Measurements from ENCODE around the gene BEX3.
A peak's percentile ranks its signal among the peaks of the same experiment; 100 is the strongest.
"Not testable (repeated sequence)": the region's sequence is repeated elsewhere in the genome, so short reads cannot be mapped to it uniquely, and the experiment has no call there.

BEX3 gene

GRCh38 chrX:103384672-103385071 is 8.3 kb downstream of the BEX3 start:
- DNase-seq: no peak

- DNase-seq: not testable (repeated sequence)
Measured at GRCh38 chrX:103385283-103385830, 9.0 kb downstream of the BEX3 start.

- DNase-seq: no peak
Measured at GRCh38 chrX:103386332-103386731, 10.0 kb downstream of the BEX3 start.

DNA sequence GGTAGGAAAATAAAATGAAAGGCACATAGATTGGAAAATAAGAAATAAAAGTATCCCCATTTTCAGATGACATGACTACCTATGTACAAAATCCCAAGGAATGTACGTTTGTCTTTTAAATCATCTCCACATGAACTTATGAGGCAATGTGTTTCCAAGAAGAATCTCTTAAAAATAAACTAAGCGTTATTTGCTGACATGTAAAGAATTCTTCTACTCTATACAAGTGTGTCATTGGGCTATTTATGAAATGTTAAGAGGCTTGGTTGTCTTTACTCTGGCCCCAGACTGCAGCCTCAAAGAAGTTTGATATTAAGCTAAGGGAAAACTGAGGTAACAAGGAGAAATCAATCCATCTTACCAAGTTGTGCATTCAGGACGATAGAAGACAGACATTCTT is 17.1 kb downstream of the BEX3 start:
- no peak for DNase-seq

DNA sequence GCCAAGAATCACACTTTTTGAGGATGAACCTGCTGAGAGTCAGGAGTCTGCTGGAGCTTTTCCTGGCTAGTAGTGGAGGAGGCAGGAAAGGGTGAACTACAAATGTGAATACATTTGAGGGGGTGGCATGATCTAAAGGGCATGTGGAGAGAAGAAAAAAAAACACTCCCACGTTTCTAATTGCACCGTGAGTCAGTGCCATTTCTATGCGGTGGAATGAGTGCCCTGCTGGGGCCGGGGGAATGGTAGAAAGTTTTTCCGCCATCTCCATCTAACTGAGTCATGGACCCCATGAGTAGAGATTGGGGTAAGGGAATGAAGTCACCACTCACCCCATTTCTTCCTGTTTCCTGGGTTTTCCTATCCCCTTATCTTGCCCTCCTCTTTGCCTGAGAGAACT is 19.8 kb downstream of the BEX3 start:
- no peak for DNase-seq

DNA sequence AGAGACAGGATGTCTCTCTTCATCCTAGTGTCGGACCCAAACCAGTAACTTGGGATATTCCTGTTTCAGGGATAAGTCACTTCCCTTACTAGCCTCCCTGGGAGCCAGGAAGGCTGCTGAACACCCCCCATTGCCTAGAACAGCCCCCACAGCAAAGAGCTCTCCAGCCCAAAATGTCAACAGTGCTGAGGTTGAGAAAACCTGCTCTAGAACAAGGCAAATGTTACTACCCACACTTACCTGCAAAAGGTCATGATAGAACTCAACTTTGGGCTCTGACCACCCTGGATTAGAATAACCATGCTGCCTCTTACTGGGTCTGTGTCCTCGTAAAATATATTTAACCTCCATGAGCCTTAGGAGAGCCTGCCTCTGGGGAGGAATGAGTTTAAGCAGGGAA is 20.3 kb downstream of the BEX3 start:
- DNase-seq: no peak

- DNase-seq: no peak
Measured at GRCh38 chrX:103397707-103398106, 21.4 kb downstream of the BEX3 start.

GRCh38 chrX:103398421-103398864 is 22.1 kb downstream of the BEX3 start:
- no peak for DNase-seq

DNA sequence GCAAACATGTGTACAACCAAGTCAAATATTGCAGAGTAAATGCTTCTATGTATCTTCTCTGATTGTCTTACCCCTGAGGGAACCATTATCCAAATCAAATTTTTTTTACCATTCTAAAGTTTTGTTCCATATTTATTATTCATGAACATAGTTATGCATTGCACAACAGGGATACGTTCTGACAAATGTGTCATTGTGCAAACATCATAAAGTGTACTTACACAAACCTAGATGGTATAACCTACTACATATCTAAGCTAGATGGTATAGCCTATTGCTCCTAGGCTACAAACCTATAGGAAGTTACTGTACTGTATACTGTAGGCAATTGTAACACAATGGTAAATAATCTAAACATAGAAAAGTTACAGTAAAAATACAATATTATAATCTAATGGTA is 23.4 kb downstream of the BEX3 start:
- no peak for DNase-seq

GRCh38 chrX:103400931-103401330 is 24.6 kb downstream of the BEX3 start:
- DNase-seq: no peak

GRCh38 chrX:103404231-103405008 is 28.1 kb downstream of the BEX3 start:
- DNase-seq: peak; percentile 1

DNA sequence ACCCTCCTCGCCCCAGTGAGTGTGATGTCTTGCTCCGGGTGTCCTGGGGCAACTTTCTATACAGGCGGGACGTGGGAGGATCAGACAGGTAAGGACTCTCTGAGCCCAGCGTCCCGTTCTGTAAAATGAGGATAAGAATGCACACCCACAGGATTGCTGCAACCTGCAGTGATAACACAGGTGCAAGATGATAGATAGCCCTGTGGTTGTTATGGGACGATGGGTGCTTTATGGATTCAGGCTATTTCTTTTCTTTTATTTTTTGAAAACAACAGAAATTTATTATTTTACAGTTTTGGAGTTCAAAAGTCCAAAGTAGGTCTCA is 28.6 kb downstream of the BEX3 start:
- DNase-seq: no peak

DNA sequence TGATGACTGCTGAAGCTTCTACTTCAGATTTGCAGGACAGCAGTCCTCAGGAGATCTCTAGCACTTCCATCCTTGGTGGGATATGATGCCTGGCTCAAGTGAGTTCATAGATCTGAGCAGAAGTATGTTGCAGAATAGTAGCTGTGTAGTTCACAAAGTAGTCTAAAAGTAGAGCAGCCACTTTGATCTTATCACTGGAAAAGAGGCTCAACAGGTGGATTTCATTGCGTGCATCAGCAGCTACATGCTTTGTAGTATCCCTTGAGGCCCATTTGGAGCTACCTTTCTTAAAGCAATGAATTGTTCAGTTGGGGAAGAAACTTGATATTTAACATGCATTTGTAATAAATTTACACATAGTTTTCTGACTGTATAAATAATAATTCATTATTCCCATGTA is 29.9 kb downstream of the BEX3 start:
- no peak for DNase-seq

DNA sequence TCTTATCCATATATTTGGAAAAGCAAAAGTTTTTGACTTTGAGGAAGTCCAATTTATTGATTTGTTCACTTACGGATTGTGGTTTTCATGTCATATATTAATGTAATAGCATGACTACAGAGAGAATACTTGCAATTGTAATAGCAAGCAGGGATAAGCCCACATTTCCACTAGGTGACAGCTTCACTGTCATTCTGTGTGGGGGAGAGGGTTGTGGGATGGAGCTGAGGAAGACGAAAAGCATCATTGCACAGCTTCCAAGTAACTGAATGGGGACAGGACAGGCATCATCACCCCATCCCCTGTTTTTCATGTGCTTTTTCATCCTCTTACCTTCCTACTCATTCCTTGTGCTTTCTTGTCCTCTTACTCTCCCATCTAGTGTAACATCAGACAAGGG is 31.4 kb downstream of the BEX3 start:
- DNase-seq: no peak

DNA sequence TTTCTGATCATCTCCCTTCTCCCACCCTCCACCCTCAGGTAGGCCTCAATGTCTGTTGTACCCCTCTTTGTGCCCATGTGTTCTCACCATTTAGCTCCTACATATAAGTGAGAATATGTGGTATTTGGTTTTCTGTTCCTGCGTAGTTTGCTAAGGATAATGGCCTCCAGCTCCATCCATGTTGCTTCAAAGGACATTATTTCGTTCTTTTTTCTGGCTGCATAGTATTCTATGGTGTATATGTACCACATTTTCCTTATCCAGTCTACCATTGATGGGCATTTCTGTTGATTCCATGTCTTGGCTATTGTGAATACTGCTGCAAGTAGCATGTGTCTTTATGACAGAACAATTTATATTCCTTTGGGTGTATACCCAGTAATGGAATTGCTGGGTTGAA is 35.4 kb downstream of the BEX3 start:
- not testable (repeated sequence) for DNase-seq

DNA sequence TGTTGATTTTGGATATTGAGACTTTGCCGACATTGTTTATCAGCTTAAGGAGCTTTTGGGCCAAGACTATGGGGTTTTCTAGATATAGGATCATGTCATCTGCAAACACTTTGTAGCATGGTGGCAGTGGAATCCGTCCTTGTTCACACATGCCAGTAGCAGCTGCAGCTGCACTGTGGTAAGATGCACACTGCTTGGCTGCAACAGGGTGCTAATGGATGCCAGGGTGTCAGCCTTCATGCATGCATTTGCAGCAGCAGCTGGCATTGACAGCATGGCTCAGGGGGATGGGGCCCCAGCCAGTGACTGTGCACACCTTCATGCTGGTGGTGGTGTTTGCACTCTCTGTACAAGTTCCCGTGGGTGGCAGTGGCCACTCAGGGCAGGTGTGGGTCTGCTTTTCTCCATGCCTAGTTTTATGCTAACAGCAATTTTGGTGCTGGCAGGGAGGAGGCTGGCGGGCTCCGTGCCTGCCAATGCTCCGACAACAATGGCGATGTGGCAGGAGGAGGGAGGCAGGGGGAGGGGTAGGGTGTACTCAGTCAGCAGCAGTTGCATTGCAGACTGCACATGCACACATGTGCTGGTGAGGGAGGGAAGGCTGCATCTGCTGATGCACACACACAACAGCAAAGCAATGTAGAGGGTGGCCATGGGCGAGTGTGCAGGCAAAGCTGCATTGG is 37.5 kb downstream of the BEX3 start:
- DNase-seq: no peak

GRCh38 chrX:103414561-103414960 is 38.2 kb downstream of the BEX3 start:
- DNase-seq: no peak

GRCh38 chrX:103415068-103415467 is 38.7 kb downstream of the BEX3 start:
- DNase-seq: no peak

DNA sequence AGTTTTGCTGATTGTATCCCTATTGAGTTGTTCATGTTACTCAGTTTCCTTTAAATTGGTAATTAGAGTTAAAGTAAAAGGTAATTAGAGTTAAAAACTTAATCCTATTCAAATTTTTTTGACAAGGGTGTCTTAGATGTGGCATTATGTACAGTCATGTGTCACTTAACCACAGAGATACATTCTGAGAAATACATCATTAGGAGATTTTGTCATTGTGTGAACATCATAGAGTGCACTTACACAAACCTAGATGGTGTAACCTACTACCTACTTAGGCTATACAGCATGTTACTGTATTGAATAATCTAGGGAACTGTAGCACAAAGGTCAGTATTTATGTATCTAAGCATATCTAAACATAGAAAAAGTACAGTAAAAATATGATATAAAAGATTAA is 39.2 kb downstream of the BEX3 start:
- DNase-seq: no peak

- no peak for DNase-seq
Measured at GRCh38 chrX:103417370-103417769, 41.0 kb downstream of the BEX3 start.

DNA sequence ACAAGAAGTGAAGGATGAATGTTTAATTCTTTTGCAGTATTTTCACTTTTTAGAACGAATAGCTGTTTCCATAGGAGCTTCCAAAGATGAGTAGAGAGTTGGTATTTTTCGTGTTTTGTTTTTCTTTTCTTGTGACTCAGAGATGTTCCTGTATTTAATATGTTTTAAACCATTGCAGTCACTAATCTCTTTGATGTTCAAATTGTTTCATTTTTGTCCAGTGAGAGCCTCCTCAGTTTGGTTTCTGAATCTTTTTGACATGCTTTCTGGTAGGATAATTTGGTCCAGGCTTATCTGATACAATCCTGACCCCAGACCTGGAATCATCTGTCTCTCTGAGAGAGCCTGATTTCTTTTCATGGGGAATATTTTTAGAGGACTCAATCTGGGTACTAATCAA is 41.6 kb downstream of the BEX3 start:
- no peak for DNase-seq

DNA sequence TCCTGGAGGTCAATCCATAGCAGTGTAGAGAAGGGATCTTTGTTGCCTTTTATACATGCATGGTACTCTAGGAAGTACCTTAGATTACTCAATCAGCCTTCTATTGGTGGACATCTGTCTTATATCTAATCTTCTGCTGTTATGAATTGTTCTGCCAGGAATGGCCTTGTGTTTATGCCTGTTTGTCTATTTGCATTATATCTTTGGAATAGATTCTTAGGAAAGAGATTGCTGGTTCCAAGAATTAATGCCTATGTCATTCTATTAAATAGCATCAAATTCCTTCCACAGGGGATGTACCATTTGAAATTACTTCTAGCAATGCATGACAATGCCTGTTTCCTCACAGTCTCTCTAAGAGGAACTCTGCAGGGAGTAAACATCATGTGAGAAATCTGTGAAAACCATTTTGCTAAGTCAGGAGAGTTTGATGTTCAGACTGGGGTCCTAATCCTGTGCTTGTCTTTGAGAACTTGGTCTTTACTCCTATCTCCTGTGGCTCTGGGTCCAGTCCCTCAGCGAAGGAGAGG is 42.5 kb downstream of the BEX3 start:
- DNase-seq: no peak

DNA sequence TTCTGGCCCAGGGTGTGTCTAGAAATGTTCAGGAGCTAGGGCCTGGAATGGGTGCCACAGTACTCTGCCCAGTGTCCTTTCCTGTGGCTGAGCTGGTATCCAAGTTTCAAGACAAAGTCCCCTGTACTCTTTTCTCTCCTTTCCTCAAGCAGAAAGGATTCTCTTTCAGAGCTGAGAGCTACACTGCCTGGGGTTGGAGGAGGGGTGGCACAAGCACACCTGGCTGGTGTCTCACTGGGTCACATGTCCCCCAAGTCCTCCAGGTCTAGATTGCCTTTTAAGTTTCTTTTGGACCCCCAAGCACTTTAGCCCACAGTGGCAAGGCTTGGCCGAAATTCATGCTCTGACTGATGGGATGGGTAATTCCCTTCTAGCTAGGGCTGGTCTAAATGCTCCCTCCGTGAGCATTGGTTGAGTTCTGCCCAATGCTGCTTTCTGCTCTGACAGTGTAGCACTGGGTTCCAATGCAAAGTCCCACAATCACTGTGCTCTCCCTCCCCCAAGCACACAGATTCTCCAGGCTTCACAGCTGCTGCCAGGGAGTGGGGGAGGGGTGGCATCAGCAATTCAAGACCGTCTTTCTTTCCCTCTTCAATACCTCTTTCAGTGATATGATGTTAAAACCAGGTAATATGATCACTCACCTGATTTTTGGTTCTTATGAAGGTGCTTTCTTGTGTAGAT is 47.8 kb downstream of the BEX3 start:
- DNase-seq: no peak
